PC-3 (cell line): Measurements from ENCODE around the gene DIS3L. TPM values are rescaled to one million over a fixed set of nuclear protein-coding genes. Genes with fewer than 3 reads are reported as not detected.
A peak's percentile ranks its signal among the peaks of the same experiment; 100 is the strongest.

ENCODE experiments used
- ATAC-seq: fragments of 200-7000 bp; cut with Tn5 transposase; 2 replicates; pipeline ENCODE4 v1.9.1; 2020; ENCODE audit warnings: mild to moderate bottlenecking, moderate library complexity
- BruUV-seq: library from RNA; stranded (reverse); fragments of 400-500 nt; replicated peaks from 2 replicates; lab custom pipeline; 2021; lab: Mats Ljungman, UMichigan
- CTCF ChIA-PET: fragments of 300-600 bp; sonication (Branson Sonifier 250); formaldehyde crosslinking; loops from one replicate; lab custom pipeline; 2022; ENCODE audit warnings: antibody characterized with exemption; lab: Charles Lee
- POLR2A ChIA-PET: fragments of 300-600 bp; sonication (Branson Sonifier 250); formaldehyde crosslinking; loops from one replicate; lab custom pipeline; 2022; ENCODE audit warnings: antibody characterized with exemption; ENCODE audit not compliant: unreplicated experiment; lab: Charles Lee
- DNase-seq: peaks from one replicate; pipeline ENCODE4 v3.0.0-alpha.2; 2015
- H2AFZ ChIP-seq: fragments of 300-600 bp; sonication (generic); 2 replicates; pipeline ENCODE4 v1.6.0; 2016; ENCODE audit warnings: antibody characterized with exemption, low read length
- H3F3A ChIP-seq: fragments of 300-600 bp; sonication (generic); one replicate; pipeline ENCODE4 v1.6.0; 2017; ENCODE audit warnings: antibody characterized with exemption, low read length, control low read depth, mild to moderate bottlenecking; ENCODE audit not compliant: unreplicated experiment
- H3K27ac ChIP-seq: fragments of 300-600 bp; sonication (generic); 2 replicates; pipeline ENCODE4 v1.5.1; 2016; ENCODE audit warnings: mild to moderate bottlenecking, low read length
- H3K27me3 ChIP-seq: fragments of 300-600 bp; sonication (generic); 2 replicates; pipeline ENCODE4 v1.6.1; 2016; ENCODE audit warnings: low read length, mixed read lengths
- H3K36me3 ChIP-seq: fragments of 300-600 bp; sonication (generic); 2 replicates; pipeline ENCODE4 v1.6.1; 2016; ENCODE audit warnings: low read depth, mixed run types, low read length, mixed read lengths
- H3K4me1 ChIP-seq: fragments of 300-600 bp; sonication (generic); 2 replicates; pipeline ENCODE4 v1.5.1; 2016; ENCODE audit warnings: low read length; ENCODE audit not compliant: insufficient read depth
- H3K4me2 ChIP-seq: fragments of 300-600 bp; sonication (generic); 2 replicates; pipeline ENCODE4 v1.6.0; 2016; ENCODE audit warnings: low read length
- H3K4me3 ChIP-seq: fragments of 300-600 bp; sonication (generic); 2 replicates; pipeline ENCODE4 v1.5.1; 2016; ENCODE audit warnings: mild to moderate bottlenecking, low read length, mixed read lengths
- H3K79me2 ChIP-seq: fragments of 300-600 bp; sonication (generic); 2 replicates; pipeline ENCODE4 v1.6.1; 2017; ENCODE audit warnings: low read length, mixed read lengths
- H3K9ac ChIP-seq: fragments of 300-600 bp; sonication (generic); 2 replicates; pipeline ENCODE4 v1.6.0; 2016; ENCODE audit warnings: mild to moderate bottlenecking, low read length
- H3K9me2 ChIP-seq: fragments of 300-600 bp; sonication (generic); replicated peaks from 2 replicates; pipeline ENCODE4 v1.6.1; 2016; ENCODE audit warnings: mixed run types, low read length, mixed read lengths
- H3K9me3 ChIP-seq: fragments of 300-600 bp; sonication (generic); 2 replicates; pipeline ENCODE4 v1.6.1; 2016; ENCODE audit warnings: low read length, mixed read lengths
- H4K20me1 ChIP-seq: fragments of 300-600 bp; sonication (generic); 2 replicates; pipeline ENCODE4 v1.6.1; 2016; ENCODE audit warnings: low read length, mixed read lengths
- CTCF ChIP-seq: fragments of 300-600 bp; sonication (generic); conservative IDR thresholded peaks from 2 replicates; pipeline ENCODE4 v1.5.1; 2017; ENCODE audit warnings: antibody characterized with exemption, low read depth, mild to moderate bottlenecking, low read length
- EZH2 ChIP-seq: fragments of 300-600 bp; sonication (generic); IDR thresholded peaks from one replicate; pipeline ENCODE4 v1.6.1; 2017; ENCODE audit warnings: antibody characterized with exemption, mild to moderate bottlenecking, low read length; ENCODE audit not compliant: unreplicated experiment
- EZH2phosphoT487 ChIP-seq: fragments of 300-600 bp; sonication (generic); IDR thresholded peaks from 2 replicates; pipeline ENCODE4 v1.6.1; 2018; ENCODE audit warnings: mild to moderate bottlenecking, antibody characterized with exemption, low read length, borderline replicate concordance
- intact Hi-C: fragments of 100-400 bp; cut with micrococcal nuclease; formaldehyde crosslinking; loops from 2 replicates; pipeline ENCODE4 v1.9.0; 2023
- total RNA-seq: library from RNA; depleted of rRNA; stranded (reverse); fragments of >200 nt; gene quantifications from 2 replicates; pipeline ENCODE4 v1.2.3, GENCODE V29; 2014

DIS3L gene
- total RNA-seq, 1 experiment from 2014 or later, result 18.7 TPM

- peak overlapping the region; percentile 33; the same call in 1 of the 2 replicates for H3K4me2 ChIP-seq
- no peak overlapping the region for H3K27ac ChIP-seq
- no peak for ATAC-seq
- H3K79me2 ChIP-seq, result 0 out of 2 replicates have a peak, but pooled peaks cover 5% of the 10 kb centered on the region
- no TSS peak for BruUV-seq
- H3K9me2 ChIP-seq, result no peaks in the 10 kb centered on the region
- TF ChIP-seq CTCF, result peak; percentile 60
- TF ChIP-seq EZH2, result no peak
- no peak for TF ChIP-seq EZH2phosphoT487
- DNase-seq, result peak; percentile 55
- CTCF ChIA-PET, result no interaction called here
- H3F3A ChIP-seq, result no peaks in the 10 kb centered on the region
- no peaks in the 10 kb centered on the region for H4K20me1 ChIP-seq
- no peak overlapping the region for H3K4me3 ChIP-seq
- intact Hi-C loops, result loop anchor here (1.0 to 5.0 kb wide), 2 partner anchors 35 to 305 kb away; no protein-coding TSS in a partner anchor
- POLR2A ChIA-PET, result no interaction called here
- peaks cover 3% of the 10 kb centered on the region; the same call in 1 of the 2 replicates for H3K4me1 ChIP-seq
- no peaks in the 10 kb centered on the region for H3K36me3 ChIP-seq
- no peak overlapping the region for H2AFZ ChIP-seq
- H3K9ac ChIP-seq, result no peak overlapping the region
- H3K9me3 ChIP-seq, result no peaks in the 10 kb centered on the region
- no peaks in the 10 kb centered on the region for H3K27me3 ChIP-seq
Observed at GRCh38 chr15:66287461-66288057, 5.8 kb upstream of the DIS3L start.

- Histone ChIP-seq H3K4me3 (no peak overlapping the region), H3K4me2 (no peak overlapping the region), H3K4me1 (peaks cover 6% of the 10 kb centered on the region; the same call in 1 of the 2 replicates), H3K79me2 (0 out of 2 replicates have a peak, but pooled peaks cover 8% of the 10 kb centered on the region), H3K9me2 (no peaks in the 10 kb centered on the region), H3K9ac (no peak overlapping the region), H3F3A (no peaks in the 10 kb centered on the region), H2AFZ (no peak overlapping the region), H3K27me3 (no peaks in the 10 kb centered on the region), H4K20me1 (no peaks in the 10 kb centered on the region), H3K36me3 (no peaks in the 10 kb centered on the region), H3K27ac (no peak overlapping the region), H3K9me3 (no peaks in the 10 kb centered on the region)
- intact Hi-C loops, result loop anchor here (1.0 to 5.0 kb wide), 2 partner anchors 36 to 306 kb away; no protein-coding TSS in a partner anchor
- CTCF ChIA-PET, result no interaction called here
- DNase-seq (no peak), ATAC-seq (no peak)
- POLR2A ChIA-PET, result no interaction called here
- TF ChIP-seq EZH2phosphoT487 (no peak), EZH2 (no peak), CTCF (no peak)
- BruUV-seq, result no TSS peak
Observed at GRCh38 chr15:66288093-66288492, 5.3 kb upstream of the DIS3L start.

GRCh38 chr15:66288551-66289185 is 4.7 kb upstream of the DIS3L start:
- H3K4me3 ChIP-seq, result no peak overlapping the region
- ChIA-PET CTCF (no interaction called here), POLR2A (no interaction called here)
- ATAC-seq (no peak), DNase-seq (no peak)
- BruUV-seq, result no TSS peak
- no peak overlapping the region for H3K9ac ChIP-seq
- H3K4me2 ChIP-seq, result no peak overlapping the region
- H3K4me1 ChIP-seq, result peaks cover 6% of the 10 kb centered on the region; the same call in 1 of the 2 replicates
- H3K79me2 ChIP-seq, result 0 out of 2 replicates have a peak, but pooled peaks cover 8% of the 10 kb centered on the region
- TF ChIP-seq EZH2, result no peak
- TF ChIP-seq CTCF, result no peak
- TF ChIP-seq EZH2phosphoT487, result no peak
- H3K27ac ChIP-seq, result no peak overlapping the region
- H3K9me3 ChIP-seq, result no peaks in the 10 kb centered on the region
- H3F3A ChIP-seq, result no peaks in the 10 kb centered on the region
- no peaks in the 10 kb centered on the region for H3K27me3 ChIP-seq
- no peaks in the 10 kb centered on the region for H4K20me1 ChIP-seq
- no peaks in the 10 kb centered on the region for H3K36me3 ChIP-seq
- H3K9me2 ChIP-seq, result no peaks in the 10 kb centered on the region
- H2AFZ ChIP-seq, result no peak overlapping the region
- intact Hi-C loops, result loop anchor here (1.0 to 5.0 kb wide), 2 partner anchors 36 to 306 kb away; no protein-coding TSS in a partner anchor
